GM19035 (cell line): Measurements from ENCODE around the gene FBN1.

Experiments used
- ATAC-seq: cut with Tn5 transposase; IDR thresholded peaks from one replicate; pipeline ENCODE4 v1.9.1; 2021; ENCODE audit not compliant: unreplicated experiment

FBN1 gene

DNA sequence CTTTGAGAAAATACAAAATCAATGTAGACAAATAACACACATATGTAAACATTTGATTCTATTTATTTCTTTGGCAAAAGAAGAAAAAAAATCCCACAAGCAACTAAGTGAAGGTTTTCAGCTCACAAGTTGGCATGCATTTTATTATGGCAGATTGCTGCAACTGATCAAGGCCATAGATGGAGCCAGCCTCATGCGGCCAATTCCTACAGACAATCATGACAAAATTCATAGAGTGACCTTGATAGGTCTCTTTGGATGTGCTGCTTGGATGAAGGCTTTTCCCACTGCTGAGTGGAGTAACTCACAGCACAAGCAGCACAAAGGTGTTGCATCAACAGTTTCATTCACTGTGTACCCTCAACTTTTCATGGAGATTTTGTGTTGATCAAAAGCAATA lies 22.1 kb downstream of the FBN1 start:
- no peak for ATAC-seq

- ATAC-seq: no peak
These were observed 23.3 kb downstream of the FBN1 start for GRCh38 chr15:48622237-48622636.

DNA sequence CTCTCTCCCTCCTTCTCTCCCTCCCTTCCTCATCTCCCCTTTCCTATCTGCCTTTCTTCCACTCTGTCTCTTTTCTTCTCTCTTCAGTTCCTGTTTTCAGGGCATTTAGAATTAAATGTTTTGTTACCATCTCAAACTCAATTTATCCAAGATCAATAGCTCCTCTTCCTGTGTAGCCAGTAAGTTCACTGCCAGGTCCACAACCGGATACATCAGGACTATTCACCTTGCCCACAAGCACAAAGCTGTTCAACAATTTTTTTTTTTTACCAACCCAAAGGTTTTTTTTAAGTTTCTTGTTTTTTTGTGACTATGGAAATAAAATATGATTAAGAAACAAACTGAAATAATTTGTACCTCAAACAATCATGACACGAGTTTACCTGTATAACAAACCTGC lies 26.1 kb downstream of the FBN1 start:
- ATAC-seq: no peak

GRCh38 chr15:48617619-48618018 lies 27.9 kb downstream of the FBN1 start:
- ATAC-seq: no peak

DNA sequence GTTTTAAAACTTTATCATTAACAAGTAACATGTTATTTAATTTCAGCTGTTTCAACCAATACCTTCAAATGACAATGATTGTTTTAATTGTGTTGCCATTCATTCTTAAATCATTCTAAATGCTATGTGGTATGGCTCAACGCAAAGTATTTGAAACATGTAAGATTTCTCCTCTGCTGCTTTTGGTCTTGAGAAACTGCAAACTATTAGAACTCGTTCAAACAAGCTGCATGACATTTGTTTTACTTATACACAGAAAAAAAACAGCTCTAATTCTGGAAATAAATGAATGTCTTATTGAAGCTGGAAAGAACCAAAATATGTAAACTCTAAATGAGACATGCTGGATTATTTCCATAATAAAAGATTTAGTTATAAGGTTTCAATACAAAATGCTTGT lies 29.3 kb downstream of the FBN1 start:
- ATAC-seq: no peak

DNA sequence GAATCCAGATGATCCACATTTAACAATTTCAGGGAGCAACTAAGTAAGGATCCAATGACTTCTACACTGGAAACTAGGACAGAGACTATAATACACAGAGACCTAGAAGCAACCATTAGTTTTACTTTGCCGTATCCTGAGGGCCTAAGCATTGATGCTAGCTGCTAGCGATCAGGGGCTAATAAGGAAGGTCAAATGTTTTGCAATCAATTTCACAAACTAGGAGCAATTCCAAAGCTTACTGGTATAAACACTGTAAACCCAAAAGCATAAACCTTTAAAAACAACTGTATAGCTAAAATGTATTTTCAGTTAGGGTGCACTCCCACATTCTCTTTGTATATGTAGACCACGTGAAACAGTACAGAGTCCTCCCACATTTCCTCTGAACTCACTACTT lies 31.5 kb downstream of the FBN1 start:
- no peak for ATAC-seq

DNA sequence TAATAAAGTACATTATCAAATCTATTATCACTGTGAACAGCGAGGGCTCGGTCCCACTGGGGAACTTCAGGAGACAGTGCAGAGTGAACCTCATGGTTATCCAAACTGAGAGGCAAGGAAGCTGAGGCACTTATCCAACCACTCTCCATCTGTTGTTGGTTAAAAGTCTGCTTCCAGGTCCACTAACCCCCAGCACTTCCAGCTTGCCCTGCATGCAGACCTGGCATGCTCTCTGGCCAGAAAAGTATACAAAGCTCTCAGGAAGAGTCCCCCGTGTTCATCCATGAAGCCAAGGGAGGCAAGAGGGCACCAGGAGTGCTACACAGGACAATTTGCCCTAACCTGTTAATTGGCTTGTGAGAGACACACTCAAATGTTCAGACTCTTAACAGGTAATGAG lies 36.0 kb downstream of the FBN1 start:
- ATAC-seq: no peak

GRCh38 chr15:48607846-48608245 lies 37.7 kb downstream of the FBN1 start:
- ATAC-seq: no peak

- ATAC-seq: no peak
These were observed 40.9 kb downstream of the FBN1 start for GRCh38 chr15:48604567-48604966.

DNA sequence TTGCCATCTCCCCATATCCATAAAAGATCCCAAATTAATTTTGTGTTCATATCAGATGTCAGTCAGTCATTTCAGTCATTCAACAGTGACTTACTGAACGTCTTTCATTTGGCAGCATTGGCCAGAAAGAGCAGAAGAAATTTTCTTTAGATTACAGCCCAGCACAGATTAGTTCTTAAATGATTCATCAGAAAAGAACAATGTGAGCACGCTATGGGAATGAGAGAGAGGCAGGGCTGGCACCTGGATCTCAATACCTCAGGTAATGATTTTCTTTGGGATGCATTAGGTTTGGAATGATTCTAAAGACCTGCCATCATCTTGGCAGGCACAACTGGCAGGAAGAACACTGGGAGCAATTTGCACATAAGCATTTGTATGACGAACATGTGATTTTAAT lies 41.6 kb downstream of the FBN1 start:
- no peak for ATAC-seq

DNA sequence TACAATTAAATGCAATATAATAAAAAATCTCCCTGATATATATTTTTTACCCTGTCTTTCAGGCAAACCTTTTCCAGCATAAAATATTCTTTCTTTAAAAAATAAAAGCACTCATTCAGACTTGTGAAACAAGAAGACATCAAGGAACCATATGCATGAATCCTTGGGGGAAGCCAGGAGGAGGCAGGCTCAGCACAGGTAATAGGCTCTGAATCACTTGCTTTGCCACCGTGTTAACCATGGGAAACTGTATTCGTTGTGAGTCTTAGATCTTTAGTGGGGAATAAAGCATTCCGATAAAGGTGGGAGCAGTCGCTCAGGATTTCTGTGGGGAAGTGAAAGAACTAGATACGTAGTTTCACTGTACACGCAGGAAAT lies 42.4 kb downstream of the FBN1 start:
- ATAC-seq: no peak

DNA sequence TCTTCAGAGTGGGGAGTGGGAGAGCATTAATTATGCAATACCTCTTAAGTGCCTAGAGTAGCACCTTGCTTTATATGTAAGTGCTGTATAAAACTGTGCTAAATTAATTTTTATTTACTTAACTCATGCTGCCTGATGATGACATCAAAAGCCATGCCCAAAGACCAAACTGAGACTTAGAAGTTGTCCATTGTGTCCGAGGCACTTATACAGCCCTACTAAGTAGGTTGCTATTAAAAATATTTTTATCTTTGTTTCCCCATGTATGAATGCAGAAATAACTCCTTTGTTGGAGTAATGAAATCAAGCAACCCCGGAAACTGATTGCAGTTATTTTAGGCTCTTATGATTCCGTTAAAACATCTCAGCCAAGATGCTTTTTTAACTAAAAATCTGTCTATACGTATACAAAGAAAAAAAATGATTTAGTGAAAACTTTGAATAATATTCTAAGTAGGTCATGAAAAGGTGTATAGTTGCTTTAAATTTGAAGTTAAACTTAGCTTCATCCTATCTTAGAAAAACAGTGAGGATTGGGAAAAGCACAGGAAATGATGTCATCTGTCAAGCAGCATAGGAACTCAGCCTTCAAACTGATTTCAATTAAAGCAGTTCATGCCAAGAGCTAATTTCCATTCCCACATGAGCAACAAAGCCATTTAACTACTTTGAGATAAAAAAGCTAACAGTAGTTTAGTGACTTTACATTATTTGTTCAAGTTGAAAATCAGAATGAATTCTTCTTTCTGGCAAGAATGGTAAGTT lies 43.0 kb downstream of the FBN1 start:
- ATAC-seq: no peak

GRCh38 chr15:48601095-48601494 lies 44.4 kb downstream of the FBN1 start:
- no peak for ATAC-seq

DNA sequence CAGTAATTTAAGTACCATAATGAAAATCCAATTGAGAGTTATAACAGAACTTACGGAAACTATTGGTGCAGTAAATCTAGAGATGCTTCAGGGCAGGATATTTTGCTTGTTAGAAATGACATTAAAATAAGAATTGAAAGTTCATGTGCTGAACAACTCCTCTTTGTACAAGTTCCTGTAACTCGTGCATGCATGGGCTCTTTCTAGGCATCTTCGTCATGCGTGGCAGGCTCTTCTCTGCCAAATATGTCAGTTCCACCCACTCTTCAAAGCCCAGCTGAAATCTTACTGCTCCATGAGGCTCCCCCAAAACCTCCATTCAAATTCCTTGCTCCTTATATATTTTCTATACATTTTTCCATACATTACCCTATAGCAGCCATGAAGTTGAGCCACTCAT lies 48.7 kb downstream of the FBN1 start:
- ATAC-seq: peak; percentile 29

DNA sequence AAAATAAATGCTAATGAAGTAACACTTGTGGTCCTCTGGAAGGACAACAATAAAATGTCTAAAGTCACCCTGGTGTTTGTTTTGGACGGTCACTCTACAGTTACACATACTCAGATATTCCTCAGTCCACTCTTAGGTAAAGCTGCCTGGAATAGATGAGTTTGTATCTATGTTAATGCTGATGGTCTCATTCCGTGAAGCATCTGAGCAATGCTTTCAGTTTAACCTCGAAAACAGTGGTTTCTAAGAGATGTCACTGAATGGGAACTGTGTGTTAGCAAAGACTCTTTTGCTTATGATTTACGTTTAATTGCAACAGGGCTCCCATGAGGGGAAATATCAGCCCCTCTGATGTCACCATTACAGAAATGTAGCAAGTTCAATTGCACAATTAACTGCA lies 49.1 kb downstream of the FBN1 start:
- peak; percentile 58 for ATAC-seq

GRCh38 chr15:48595981-48596380 lies 49.5 kb downstream of the FBN1 start:
- peak; percentile 56 for ATAC-seq

GRCh38 chr15:48592933-48593332 lies 52.6 kb downstream of the FBN1 start:
- ATAC-seq: no peak

GRCh38 chr15:48592221-48592731 lies 53.2 kb downstream of the FBN1 start:
- no peak for ATAC-seq

DNA sequence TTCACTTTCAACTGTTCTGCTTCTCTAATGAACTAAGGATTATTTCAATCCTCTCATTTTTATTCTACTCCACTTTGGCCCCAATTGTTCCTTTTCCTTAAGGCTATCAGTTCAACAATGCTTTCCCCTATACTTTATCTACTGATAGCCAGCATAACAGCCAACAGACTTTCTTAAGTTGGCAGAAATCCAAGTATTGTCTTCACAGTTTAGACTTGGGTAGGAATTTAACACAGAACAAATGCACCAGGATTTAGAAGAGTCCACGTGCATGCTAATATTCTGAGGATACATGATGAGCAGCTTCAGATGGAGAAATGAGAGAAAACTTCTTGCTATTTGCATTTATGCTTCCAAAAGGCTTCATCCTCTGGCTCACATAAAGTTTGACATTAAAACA lies 54.8 kb downstream of the FBN1 start:
- ATAC-seq: no peak

- ATAC-seq: no peak
These were observed 60.5 kb downstream of the FBN1 start for GRCh38 chr15:48584812-48585563.

- ATAC-seq: no peak
These were observed 61.3 kb downstream of the FBN1 start for GRCh38 chr15:48584090-48584811.
